MCF 10A (cell line): Measurements from ENCODE around the gene TMEM181. TPM values are rescaled to one million over a fixed set of nuclear protein-coding genes. Genes with fewer than 3 reads are reported as not detected.

Experiments
- BruUV-seq: library from RNA; stranded (reverse); fragments of 400-500 nt; replicated peaks from 2 replicates; lab custom pipeline; 2021; lab: Mats Ljungman, UMichigan
- CTCF ChIA-PET: fragments of 300-600 bp; sonication (Branson Sonifier 250); formaldehyde crosslinking; extraction: SDS; loops from one replicate; lab custom pipeline; 2021; ENCODE audit warnings: antibody characterized with exemption, inconsistent platforms; lab: Yijun Ruan, JAX
- POLR2A ChIA-PET: fragments of 300-600, 350-650 bp; sonication (Branson Sonifier 250); formaldehyde crosslinking; extraction: SDS; loops from one replicate; lab custom pipeline; 2020; ENCODE audit warnings: antibody characterized with exemption, inconsistent platforms; lab: Yijun Ruan, JAX
- DNase-seq: peaks from one replicate; pipeline ENCODE4 v3.0.0-alpha.2; 2018; ENCODE audit not compliant: unreplicated experiment
- H3K27ac Mint-ChIP-seq: one replicate; pipeline ENCODE4 v1.8.0; 2022; ENCODE audit warnings: mild to moderate bottlenecking, low read depth, mixed read lengths; ENCODE audit not compliant: unreplicated experiment
- H3K27me3 Mint-ChIP-seq: one replicate; pipeline ENCODE4 v1.8.0; 2022; ENCODE audit warnings: mixed read lengths; ENCODE audit not compliant: insufficient read depth, unreplicated experiment
- H3K36me3 Mint-ChIP-seq: one replicate; pipeline ENCODE4 v1.8.0; 2022; ENCODE audit warnings: mild to moderate bottlenecking, moderate library complexity, mixed read lengths; ENCODE audit not compliant: insufficient read depth, unreplicated experiment
- H3K4me1 Mint-ChIP-seq: one replicate; pipeline ENCODE4 v1.8.0; 2022; ENCODE audit warnings: mixed read lengths; ENCODE audit not compliant: insufficient read depth, unreplicated experiment
- H3K4me3 Mint-ChIP-seq: one replicate; pipeline ENCODE4 v1.8.0; 2022; ENCODE audit warnings: mild to moderate bottlenecking, moderate library complexity, mixed read lengths; ENCODE audit not compliant: unreplicated experiment
- H3K9me3 Mint-ChIP-seq: one replicate; pipeline ENCODE4 v1.8.0; 2022; ENCODE audit warnings: mixed read lengths; ENCODE audit not compliant: unreplicated experiment
- intact Hi-C: fragments of 100-400 bp; cut with micrococcal nuclease; formaldehyde crosslinking; loops from 2 replicates; pipeline ENCODE4 v1.14.1; 2022
- total RNA-seq: library from RNA; stranded (reverse); gene quantifications from 2 replicates; pipeline ENCODE4 v1.2.3, GENCODE V29; 2022
- TF ChIP-seq, protein P1 (sequence below): fragments of 200-600 bp; IDR thresholded peaks from one replicate; pipeline ENCODE4 v1.8.0; 2022; ENCODE audit warnings: antibody characterized with exemption, mild to moderate bottlenecking; ENCODE audit not compliant: unreplicated experiment

Gene TMEM181
- total RNA-seq, 1 experiment from 2014 or later = 25.3 TPM

DNA sequence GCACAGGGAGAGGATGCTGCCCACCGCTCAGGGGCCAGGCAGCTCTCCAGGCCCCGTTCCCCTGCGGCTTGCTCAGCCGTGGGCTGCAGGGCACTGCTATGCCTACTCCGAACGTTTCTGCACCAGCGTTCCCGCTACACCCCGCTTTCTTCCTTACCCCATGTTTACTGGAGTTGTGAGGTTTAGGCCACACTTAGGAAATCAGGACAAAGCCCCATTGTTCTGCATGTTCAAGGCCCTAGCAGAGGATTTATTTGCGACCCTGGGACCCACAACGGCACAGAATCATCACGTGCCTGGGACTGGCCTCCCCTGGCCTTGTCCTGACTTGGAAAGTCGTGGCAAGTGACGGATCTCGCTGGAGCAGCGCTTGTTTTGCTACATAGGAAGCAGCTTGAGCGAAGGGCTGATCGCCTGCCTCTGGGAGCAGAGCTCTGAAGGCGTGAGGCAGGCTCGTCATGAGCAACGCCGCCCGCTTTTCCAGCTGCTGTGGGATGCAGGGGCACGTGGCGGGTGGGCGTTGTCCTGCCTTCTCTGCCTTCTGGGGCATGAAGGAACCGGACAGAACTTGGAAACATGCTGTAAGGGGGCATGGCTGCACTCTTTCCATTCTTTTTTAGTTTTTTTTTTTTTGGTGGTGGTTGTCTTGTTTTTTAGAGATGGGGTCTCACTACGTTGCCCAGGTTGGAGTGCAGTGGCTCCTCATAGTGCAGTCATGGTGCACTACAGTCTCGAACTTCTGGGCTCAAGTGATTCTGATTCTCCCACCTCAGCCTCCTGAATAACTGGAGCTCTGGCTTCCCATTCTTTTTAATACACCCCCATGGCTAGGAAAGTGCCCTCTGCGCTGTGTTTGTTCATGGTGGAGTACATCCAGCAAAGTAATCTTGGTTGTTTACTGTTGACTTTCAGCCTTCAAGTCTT is 14.6 kb upstream of the TMEM181 start:
- ChIA-PET CTCF (no interaction called here), POLR2A (no interaction called here)
- Mint-ChIP-seq H3K4me3 (no peak overlapping the region), H3K4me1 (peaks cover 5% of the 10 kb centered on the region), H3K27ac (no peak overlapping the region), H3K36me3 (peaks cover 6% of the 10 kb centered on the region), H3K9me3 (no peaks in the 10 kb centered on the region), H3K27me3 (no peaks in the 10 kb centered on the region)
- BruUV-seq = no TSS peak
- TF ChIP-seq, protein P1, sequence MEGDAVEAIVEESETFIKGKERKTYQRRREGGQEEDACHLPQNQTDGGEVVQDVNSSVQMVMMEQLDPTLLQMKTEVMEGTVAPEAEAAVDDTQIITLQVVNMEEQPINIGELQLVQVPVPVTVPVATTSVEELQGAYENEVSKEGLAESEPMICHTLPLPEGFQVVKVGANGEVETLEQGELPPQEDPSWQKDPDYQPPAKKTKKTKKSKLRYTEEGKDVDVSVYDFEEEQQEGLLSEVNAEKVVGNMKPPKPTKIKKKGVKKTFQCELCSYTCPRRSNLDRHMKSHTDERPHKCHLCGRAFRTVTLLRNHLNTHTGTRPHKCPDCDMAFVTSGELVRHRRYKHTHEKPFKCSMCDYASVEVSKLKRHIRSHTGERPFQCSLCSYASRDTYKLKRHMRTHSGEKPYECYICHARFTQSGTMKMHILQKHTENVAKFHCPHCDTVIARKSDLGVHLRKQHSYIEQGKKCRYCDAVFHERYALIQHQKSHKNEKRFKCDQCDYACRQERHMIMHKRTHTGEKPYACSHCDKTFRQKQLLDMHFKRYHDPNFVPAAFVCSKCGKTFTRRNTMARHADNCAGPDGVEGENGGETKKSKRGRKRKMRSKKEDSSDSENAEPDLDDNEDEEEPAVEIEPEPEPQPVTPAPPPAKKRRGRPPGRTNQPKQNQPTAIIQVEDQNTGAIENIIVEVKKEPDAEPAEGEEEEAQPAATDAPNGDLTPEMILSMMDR = no peak
- intact Hi-C loops = no loop called here
- DNase-seq = no peak

DNA sequence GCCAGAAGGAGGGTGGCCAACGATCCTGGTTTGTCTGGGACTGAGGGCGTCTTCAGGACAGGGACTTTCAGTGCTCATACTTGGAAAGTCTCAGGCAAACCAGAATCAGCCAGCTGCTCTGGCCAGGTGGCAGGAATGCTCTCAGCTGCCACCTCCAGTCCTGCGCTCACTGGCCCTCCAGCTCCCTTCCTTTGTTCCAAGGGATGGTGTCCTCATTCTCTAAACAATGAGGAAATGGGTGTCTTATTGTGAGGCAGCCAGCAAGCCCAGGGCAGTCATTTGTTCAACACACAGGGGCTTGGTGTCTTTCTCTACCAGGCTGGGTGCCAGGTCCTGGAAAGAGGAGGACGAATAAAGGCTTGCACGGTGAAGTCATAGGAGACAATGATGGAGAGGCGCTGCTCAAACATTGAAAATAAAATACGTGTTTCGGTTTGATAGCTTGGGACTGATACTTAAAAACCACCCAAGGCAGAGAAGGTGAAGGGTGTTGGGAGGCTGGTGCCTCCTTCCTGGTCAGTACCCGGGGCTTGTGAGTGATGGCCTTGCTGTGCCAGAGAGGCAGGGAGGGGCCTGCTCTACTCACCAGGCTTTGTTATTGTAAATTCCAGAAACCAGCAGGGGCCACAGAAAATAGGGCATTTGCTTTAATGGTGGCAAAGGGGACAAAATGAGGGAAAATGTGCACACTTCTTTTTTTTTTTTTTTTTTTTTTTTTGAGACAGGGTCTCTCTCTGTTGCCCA is 11.3 kb upstream of the TMEM181 start:
- intact Hi-C loops = no loop called here
- Mint-ChIP-seq H3K36me3 (peaks cover 6% of the 10 kb centered on the region), H3K4me1 (peaks cover 5% of the 10 kb centered on the region), H3K27me3 (peaks cover 11% of the 10 kb centered on the region), H3K9me3 (no peaks in the 10 kb centered on the region), H3K4me3 (no peak overlapping the region), H3K27ac (no peak overlapping the region)
- ChIA-PET POLR2A (no interaction called here), CTCF (no interaction called here)
- TF ChIP-seq, protein P1 = no peak
- no peak for DNase-seq
- no TSS peak for BruUV-seq

DNA sequence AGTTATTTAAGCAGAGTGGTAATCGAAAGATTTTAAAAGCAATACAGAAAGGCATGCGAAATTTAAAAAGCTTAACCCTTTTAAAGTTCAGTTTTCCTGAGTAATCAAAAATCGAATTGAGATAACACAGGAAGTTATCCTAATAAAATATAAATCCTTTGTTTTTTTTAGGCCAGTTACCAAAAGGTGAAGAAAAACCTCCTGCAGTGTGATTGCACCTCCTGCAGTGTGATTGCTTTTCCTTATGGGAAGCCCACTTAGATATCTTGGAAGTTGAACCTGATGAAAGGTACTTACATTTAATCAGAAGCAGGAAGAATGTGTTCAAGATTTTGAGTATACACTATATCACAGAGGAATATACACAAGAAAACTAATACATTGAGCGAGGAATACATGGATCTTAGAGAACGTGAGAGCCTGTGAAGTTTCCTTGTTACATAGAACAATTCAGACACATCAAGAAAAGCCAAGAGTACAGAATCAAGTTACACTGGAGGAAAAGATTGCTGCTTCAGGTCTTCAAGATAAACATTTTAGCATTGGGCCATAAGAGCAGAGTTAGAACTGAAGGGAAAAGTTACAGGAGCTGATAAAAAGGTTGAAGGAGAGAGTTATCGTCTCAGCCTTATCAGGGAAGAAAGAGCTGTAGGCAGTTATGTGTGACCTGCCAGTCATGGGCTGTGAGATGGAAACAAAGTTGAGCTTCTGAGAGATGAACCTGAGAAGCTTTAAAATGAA is 7.7 kb upstream of the TMEM181 start:
- CTCF ChIA-PET = interaction anchor here (0.6 to 3.2 kb wide), 4 partner anchors 8 to 339 kb away, joined by 3 to 12 read pairs (median 3); no protein-coding TSS in a partner anchor
- Mint-ChIP-seq H3K4me3 (no peak overlapping the region), H3K9me3 (no peaks in the 10 kb centered on the region), H3K27ac (no peak overlapping the region), H3K4me1 (peaks cover 5% of the 10 kb centered on the region), H3K36me3 (no peaks in the 10 kb centered on the region), H3K27me3 (peaks cover 32% of the 10 kb centered on the region)
- BruUV-seq = no TSS peak
- intact Hi-C loops = no loop called here
- POLR2A ChIA-PET = interaction anchor here (0.5 to 0.6 kb wide), 2 partner anchors 303 to 938 kb away, joined by 3 read pairs; no protein-coding TSS in a partner anchor
- TF ChIP-seq, protein P1 = no peak
- DNase-seq = no peak
